ENCODE results near the gene HOXB5.
A peak's percentile ranks its signal among the peaks of the same experiment; 100 is the strongest.

The HOXB5 gene

DNA sequence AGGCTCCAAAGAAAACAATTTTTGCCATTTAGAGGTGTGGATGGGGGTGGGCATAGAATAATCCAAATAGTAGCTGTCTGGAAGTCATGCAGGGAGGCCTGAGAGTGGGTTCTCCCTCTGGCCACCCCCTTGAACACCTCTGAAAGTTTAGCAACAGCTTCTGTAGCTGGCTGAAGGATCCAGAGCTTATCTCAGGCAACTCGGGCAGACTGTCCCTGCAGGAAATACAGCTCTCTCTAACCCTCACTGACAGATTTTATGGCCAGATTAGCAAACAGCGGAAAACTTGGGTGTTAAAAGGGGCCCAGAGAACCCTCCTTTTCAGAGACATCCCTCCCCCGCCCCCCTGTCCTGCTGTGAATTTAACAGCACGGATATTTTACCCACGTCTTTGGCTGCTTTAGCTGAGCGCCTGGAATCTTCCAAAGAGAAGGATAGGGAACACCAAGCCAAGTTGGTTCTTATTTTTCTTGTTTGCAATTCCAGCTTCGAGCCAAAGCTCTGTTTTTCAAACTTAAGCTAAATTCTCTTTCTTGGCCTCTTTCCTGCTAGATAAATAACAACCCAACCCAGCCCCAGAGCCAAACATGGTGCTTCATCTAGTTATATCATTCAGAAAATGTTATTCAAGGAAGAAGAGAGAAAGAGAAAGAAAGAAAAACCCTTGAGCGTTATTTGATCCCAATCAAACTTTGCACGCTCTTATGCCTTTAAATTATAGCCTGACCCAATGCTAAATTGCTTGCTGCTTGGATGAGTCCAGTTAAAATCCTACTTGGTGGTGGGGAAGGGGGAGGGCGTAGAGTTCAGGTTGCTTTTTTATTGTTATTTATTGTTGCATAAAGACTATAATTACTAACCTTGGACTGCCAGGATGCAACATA is 46.4 kb downstream of the HOXB5 start:
- no peak for DNase-seq

DNA sequence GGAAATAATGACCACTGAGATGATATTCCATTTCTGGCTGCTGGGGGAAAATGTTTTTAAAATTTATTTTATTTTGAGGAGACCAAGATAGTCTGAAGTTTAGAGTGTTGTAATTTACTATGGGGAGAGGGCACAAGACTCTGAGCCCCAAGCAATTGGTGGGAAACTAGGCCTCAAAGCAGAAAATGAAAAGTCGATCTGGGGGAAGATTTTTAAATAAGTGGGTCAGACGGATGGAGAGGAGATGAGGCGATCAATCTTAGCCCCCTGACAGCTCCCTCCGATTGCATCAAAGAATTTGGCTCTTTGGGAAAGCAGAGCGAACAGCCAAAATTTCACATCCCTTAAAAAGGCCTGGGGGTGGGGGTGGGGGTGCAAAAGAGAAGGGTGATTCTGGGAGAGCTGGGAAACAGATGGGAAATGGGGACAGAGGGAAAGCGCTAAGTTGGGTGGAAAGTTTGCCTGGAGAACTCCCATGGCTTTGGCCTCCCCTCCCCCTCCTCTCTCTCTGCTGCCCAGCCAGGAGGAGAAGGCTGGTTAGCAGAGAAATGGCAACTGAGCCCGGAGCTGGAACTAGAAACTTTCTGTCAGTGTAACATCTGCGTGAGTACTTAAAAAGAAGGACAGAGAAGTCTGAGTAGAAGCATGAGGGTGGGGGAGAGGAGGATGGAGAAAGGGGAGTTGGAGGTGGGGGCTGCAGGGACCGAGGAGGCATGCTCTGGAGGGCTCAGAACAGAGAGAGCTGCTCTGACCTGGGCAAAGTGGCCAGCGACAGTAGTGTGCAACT is 47.2 kb downstream of the HOXB5 start:
- DNase-seq = no peak

DNA sequence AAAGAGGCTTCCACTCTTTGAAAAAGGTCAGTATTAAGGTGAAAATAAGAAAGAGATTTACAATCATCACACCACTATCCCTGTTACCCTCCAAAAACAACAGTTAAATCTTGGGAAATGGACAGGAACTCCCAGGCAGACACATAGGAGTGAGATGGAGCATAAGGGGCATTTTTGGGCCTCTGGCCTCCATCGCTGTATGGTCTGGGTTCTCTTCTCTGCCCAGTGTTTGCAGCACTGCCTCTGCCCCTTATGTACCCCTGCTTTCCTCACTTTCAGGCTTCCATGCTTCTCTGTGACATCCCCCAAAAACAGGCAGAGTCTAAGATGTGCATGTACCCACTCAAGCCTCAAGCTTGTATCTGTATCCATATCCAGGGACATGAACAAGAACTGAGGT is 48.0 kb downstream of the HOXB5 start:
- no peak for DNase-seq

DNA sequence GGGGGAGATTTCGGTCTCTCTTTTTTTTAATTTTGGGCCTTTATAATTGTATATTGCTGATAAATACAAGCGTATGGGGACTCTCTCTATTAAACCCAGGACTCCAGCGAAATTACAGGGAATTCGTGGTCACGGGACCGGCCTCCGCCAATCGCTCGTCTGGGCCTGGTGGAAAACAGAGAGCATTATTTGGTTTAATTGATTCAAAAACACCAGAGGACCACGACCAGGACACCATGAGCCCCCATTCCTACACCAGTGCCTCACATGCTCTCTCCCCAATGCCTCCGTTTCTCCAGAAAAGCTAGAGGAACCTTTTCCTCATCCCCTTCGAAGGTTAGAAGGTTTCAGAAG is 48.6 kb downstream of the HOXB5 start, which contains the start of gene HOXB2:
TSS of gene HOXB2 (minus strand) at position 88 of the 354 bp plus-strand sequence. CDS start 198 bp downstream, outside the sequence.
- DNase-seq = no peak

DNA sequence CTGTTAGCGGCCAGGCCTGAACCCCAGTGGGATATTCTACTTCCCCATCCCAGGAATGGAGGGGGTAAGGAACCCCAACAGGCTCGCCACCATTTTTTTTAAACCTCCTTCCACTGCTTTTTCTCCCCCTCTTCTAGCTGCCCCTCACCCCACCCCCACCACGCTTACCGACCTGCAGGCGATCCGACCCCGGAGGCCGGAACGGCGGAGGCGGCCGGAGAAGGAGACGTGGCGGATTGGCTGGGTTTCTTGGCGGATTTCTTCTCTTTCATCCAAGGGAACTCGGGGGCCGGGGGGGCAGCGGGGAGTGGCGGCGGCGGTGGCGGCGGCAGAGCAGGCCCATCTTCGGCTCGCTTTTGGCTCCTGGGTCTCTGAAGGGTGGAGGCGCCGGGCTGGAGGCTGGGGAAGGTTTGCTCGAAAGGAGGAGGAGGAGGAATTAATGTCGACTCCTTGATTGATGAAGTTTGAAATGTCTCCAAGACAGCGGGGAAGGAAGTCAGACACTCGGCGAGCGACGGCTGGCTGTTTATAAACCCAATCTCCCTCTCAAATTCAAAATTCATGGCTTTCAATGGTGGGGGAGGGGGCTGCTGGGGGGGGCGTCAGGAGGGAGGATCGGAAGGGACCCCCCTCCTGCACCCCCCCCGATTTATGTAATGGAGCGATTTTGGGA is 49.1 kb downstream of the HOXB5 start:
- DNase-seq = peak; percentile 19 to 51

DNA sequence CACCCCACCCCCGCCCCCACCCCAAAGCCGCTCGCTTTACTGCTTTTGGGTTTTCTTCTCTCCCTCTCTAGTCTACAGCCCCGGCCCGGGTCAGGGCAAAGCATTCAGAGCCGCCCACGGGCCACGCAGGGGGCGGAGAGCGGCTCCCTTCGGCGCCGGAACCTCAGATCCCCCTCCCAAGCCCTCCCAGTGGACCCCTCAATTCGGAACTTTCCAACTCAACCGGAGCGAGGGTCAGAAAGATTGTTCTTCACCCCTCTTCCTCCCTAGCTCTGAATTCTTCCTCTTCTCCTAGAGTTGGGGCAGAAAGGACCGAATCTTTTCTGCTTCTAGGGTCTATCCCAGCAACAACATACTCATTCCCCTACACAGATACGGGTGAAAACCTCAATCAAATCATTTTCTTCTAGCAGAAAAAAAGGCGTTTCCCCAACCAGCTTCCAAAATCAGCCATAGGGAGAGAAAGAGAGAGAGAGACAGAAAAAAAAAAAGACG is 49.7 kb downstream of the HOXB5 start:
- peak in 1 of 2 donors; percentile 18 for DNase-seq

DNA sequence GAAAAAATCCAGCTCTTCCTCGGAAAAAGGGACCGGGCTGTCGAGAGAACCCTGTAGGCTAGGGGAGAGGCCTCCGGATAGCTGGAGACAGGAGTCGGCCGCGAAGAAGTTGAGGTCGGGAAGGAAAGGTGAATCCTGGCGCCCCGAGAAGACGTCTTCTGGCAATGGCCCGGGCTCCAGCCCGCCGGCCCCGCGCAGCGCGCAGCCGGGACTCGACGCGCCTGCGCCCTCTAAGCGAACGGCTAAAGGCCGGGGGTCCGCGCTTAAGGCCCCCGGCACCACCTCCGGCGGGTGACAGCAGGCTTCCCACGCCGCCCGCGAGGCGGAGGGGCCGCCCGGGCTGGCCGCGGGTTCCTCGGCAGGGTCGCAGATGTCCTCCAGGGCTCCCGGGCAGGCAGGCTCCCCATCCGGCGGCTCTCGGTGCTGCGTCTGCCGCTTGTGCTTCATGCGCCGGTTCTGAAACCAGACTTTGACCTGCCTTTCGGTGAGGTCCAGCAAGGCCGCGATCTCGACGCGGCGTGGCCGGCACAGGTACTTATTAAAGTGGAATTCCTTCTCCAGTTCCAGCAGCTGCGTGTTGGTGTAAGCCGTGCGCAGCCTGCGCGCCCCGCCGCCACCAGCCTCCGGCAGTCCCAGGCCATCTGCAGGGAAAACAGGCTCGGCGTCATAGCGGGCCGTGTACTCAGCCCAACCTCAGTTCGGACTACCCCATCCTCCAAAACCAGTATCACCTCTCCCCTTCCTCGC is 50.3 kb downstream of the HOXB5 start:
- peak; percentile 55 to 70 for DNase-seq

DNA sequence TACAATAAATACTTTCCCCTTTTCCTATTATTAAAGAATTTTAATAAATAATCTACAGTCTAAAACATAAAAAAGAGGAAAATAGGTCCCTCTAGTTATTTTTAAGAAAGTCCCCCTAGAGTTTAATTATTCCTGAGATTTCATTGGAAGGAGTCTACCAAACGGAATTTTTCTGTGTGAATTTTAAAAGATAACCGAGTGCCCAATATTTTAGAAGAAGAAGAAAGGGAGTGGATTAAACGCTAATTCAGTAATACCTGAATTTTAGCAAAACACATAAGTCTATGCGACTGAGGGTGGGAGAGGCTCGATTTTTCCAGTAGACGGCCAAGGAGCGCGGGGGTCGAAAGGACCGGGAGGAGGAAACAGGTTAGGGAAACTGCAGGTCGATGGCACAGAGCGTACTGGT is 50.9 kb downstream of the HOXB5 start:
- no peak for DNase-seq

DNA sequence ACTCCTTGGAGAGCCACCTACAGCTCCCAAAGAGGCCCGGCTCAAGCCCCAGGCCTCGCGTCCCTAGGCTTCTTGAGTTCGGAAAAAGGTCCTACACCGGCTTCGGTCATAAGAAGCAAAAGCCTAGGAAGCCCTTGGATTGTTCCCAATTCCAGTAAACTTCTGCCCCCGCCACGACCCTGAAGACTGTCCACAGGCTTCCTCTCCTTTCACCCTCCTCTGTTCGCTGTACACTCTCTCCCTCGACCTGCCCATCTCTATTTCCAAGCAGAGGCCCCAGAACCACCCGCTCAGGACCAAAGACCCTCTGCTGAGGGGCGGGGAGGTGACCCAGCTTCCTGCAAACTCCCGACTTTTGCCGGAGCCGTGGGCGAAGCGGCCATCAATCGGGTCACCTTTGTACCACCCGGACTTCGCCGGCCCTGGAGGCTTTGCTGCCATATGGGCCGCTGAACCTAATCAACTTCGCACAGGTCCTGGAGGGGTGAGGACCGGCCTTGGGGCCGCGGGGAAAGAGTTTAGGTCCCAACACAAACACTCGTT is 51.4 kb downstream of the HOXB5 start:
- peak in 1 of 2 donors; percentile 30 for DNase-seq

DNA sequence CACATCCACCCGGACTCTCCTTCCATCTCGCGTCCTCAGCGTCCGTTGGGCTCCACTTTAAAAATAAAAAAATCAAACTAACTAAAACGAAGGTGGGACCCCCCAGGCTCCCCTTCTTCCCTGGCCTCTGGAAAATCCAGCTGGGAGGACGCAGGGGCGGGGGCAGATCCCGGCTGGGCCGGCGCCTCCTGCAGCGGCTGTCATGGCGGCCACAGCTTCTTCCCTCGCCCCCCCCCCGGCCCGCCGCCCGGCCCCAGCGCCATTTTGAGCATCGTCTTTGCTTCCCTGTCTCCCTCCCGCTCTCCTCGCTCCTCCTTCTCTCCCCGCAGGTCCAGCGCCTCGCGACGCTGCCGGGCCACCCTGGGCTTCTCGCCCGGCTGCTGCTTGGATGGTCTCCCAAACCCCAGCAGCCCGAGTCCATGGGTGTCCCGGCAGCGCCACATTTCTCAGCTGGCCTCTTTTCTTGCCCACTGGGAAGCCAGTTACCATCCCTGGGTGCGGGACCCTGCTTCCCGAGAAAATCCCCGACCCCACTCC is 51.9 kb downstream of the HOXB5 start:
- peak; percentile 36 to 46 for DNase-seq
